Gastrocnemius medialis (tissue), 4 donors: ENCODE measurements around the gene ITIH3. TPM values are rescaled to one million over a fixed set of nuclear protein-coding genes. Genes with fewer than 3 reads are reported as not detected.

Source experiments
- ATAC-seq, 2 donors: fragments of 150-250 bp; one replicate each; pipeline ENCODE4 v1.9.1; 2016
- DNase-seq, 2 donors: peaks; one replicate each; pipeline ENCODE4 v3.0.0-alpha.2; 2019
- H3K27ac ChIP-seq, 4 donors: fragments of 200-600 bp; sonication (generic); 1 replicate in 1 of 4; 2 replicates in 3 of 4; pipeline ENCODE4 v1.5.1; 2016 to 2018; ENCODE audit warnings: mild to moderate bottlenecking in 2 of 4, moderate library complexity in 1 of 4
- H3K27me3 ChIP-seq, 3 donors: fragments of 200-600 bp; sonication (generic) in 2 of 3; 1 replicate in 1 of 3; 2 replicates in 2 of 3; pipeline versions ENCODE4 v1.5.1 to v1.6.0; 2016 to 2019; ENCODE audit warnings: mild to moderate bottlenecking in 1 of 3, moderate library complexity in 1 of 3
- H3K36me3 ChIP-seq, 2 donors: fragments of 200-600 bp; sonication (generic) in 1 of 2; one replicate each; pipeline ENCODE4 v1.5.1; 2017 to 2018
- H3K4me1 ChIP-seq, 2 donors: fragments of 200-600 bp; sonication (generic) in 1 of 2; one replicate each; pipeline ENCODE4 v1.5.1; 2016 to 2017; ENCODE audit warnings: mild to moderate bottlenecking in 2 of 2
- H3K4me3 ChIP-seq, 4 donors: fragments of 200-600 bp; sonication (generic) in 3 of 4; 1 replicate in 1 of 4; 2 replicates in 3 of 4; pipeline ENCODE4 v1.5.1; 2016 to 2019; ENCODE audit warnings: mild to moderate bottlenecking in 2 of 4
- H3K9me3 ChIP-seq, 3 donors: fragments of 200-600 bp; sonication (generic) in 2 of 3; 1 replicate in 1 of 3; 2 replicates in 2 of 3; pipeline ENCODE4 v1.5.1; 2016 to 2019
- CTCF ChIP-seq, 5 experiments: fragments of 450-650 bp in 3 of 5; fragments of 200-600 bp in 2 of 5; sonication (generic) in 2 of 5; IDR thresholded peaks in 4 of 5; conservative IDR thresholded peaks in 1 of 5; 1 replicate in 4 of 5; 2 replicates in 1 of 5; pipeline ENCODE4 v1.5.1; 2016 to 2019; ENCODE audit warnings: antibody characterized with exemption in 5 of 5, mild to moderate bottlenecking in 3 of 5, moderate library complexity in 3 of 5
- POLR2A ChIP-seq, 2 donors: fragments of 450-650 bp; IDR thresholded peaks; one replicate each; pipeline ENCODE4 v1.6.1; 2017; ENCODE audit warnings: antibody characterized with exemption in 2 of 2, mild to moderate bottlenecking in 2 of 2, moderate library complexity in 2 of 2
- in situ Hi-C, 4 donors: fragments of 200-750 bp; cut with MboI; loops; one replicate each; pipeline versions ENCODE4 v1.15.0 to v1.8.0; 2017; ENCODE audit warnings: low sequenced_read_pairs in 4 of 4
- intact Hi-C: fragments of 100-400 bp; cut with DNase I; formaldehyde crosslinking; loops from one replicate; pipeline ENCODE4 v1.15.1; 2023; ENCODE audit warnings: low total_unique reads
- total RNA-seq, 4 donors: library from RNA; depleted of rRNA; stranded (reverse); fragments of >200 nt; gene quantifications; one replicate each; pipeline versions ENCODE4 v1.1.0 to v1.2.3, GENCODE V29; 2016

Gene ITIH3
- total RNA-seq, 4 donors from 2014 or later, result 0.66 to 3.1 (median 1.5) TPM

DNA sequence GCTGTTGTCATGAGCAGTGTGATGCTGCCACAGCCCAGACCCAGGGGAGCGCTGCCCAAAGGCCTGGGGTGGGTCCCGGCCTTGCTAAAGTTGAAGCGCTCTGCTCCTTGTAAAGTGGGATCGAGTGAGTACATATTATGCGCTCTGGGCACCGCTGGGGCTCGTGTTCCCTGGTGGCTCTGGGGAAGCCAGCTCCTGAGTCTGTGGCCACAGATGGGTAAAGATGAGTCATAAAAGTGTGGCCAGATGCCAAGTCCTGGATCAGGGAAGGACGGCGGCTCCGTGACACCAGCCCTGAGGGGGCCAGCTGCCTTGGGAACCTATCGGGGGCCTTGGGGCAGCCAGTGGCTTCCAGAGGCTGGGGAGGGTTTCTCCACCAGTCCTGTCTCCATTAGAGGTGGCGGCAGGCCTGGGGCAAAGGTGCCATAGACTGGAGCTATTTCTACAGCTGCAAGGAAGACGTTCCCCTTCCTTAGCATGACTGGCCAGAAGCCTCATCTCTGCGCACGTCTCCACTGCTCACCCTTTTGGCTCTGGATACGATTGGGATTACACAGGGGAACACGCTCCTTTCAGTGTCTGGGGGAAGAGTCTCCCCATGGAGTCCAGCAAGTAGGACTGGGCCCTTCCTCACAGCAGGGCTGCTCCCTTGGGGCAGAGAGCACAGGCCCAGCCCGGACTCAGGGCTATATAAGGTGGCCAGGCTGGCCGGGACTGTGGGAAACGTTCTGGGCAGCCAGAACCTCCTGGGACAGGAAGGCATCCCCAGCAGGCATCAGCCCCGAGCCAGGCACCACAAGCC is 37.1 kb downstream of the ITIH3 start:
- H3K4me3 ChIP-seq, result peak overlapping the region in 3 of 4 donors; percentile 3 to 36 (median 15)
- peak overlapping the region; percentile 96 to 98 (median 97) for H3K27ac ChIP-seq
- no peaks in the 10 kb centered on the region for H3K9me3 ChIP-seq
- DNase-seq (peak; percentile 90 to 95), ATAC-seq (peak; percentile 51 to 53)
- intact Hi-C loops (loop anchor here (5.0 kb wide), 3 partner anchors 66 to 294 kb away; partner anchors contain the start of genes GNL3, PBRM1, STIMATE and UQCC5), in situ Hi-C loops (no loop called here)
- H3K36me3 ChIP-seq, result peaks cover 0 to 37% of the 10 kb centered on the region in 2 donors
- TF ChIP-seq CTCF (IDR thresholded peaks at IDR 0.05 in 4 of 5, conservative IDR thresholded peaks at IDR 0.05 in 1 of 5) (no peak), POLR2A (IDR thresholded peaks at IDR 0.05) (peak; percentile 54 to 66)
- H3K27me3 ChIP-seq, result no peaks in the 10 kb centered on the region
- H3K4me1 ChIP-seq, result peaks cover 60 to 66% of the 10 kb centered on the region in 2 donors

DNA sequence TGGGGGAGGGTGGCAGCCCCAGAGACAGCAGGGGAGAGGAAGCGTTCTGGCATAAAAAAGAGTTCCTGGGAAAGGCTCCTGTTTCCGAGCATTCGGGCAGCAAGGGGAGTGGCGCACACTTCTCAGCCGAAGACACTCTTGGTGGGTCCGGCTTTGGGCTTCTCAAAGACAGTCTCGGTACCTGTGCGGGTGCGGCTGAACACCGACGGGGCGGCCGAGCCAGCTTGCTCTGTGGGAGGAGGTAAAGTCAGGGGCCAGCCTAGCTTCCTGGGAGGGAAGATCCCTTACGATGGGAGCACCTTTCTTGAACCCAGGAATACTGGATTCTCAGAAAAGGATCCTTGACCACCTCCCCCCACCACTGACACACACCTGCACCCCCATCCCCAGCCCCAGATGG is 38.6 kb downstream of the ITIH3 start:
- Histone ChIP-seq H3K36me3 (peaks cover 0 to 22% of the 10 kb centered on the region in 2 donors), H3K4me1 (peaks cover 72 to 81% of the 10 kb centered on the region in 2 donors), H3K27me3 (no peaks in the 10 kb centered on the region), H3K27ac (peak overlapping the region; percentile 96 to 98 (median 97)), H3K4me3 (peak overlapping the region; percentile 38 to 63 (median 50)), H3K9me3 (no peaks in the 10 kb centered on the region)
- in situ Hi-C loops (no loop called here), intact Hi-C loops (loop anchor here (5.0 kb wide), 3 partner anchors 64 to 296 kb away; partner anchors contain the start of genes GNL3, PBRM1, STIMATE and UQCC5)
- no peak for TF ChIP-seq CTCF (IDR thresholded peaks at IDR 0.05 in 4 of 5, conservative IDR thresholded peaks at IDR 0.05 in 1 of 5)
- no peak for TF ChIP-seq POLR2A (IDR thresholded peaks at IDR 0.05)
- ATAC-seq (no peak), DNase-seq (no peak)

GRCh38 chr3:52834871-52835501 is 40.4 kb downstream of the ITIH3 start, which contains the start of gene MUSTN1:
MUSTN1 (minus strand) TSS chr3:52835019; CDS start chr3:52834948, 71 bp downstream.
- H3K9me3 ChIP-seq, result no peaks in the 10 kb centered on the region
- peaks cover 0 to 4% of the 10 kb centered on the region in 2 donors for H3K36me3 ChIP-seq
- DNase-seq, result peak; percentile 92 to 97
- peak within 1 kb of the TSS; percentile 96 to 98 (median 97) for H3K27ac ChIP-seq
- no peaks in the 10 kb centered on the region for H3K27me3 ChIP-seq
- peak; percentile 60 to 62 for ATAC-seq
- H3K4me3 ChIP-seq, result peak within 1 kb of the TSS; percentile 38 to 63 (median 50)
- TF ChIP-seq CTCF (IDR thresholded peaks at IDR 0.05 in 4 of 5, conservative IDR thresholded peaks at IDR 0.05 in 1 of 5), result peak in 1 of 5 experiments; percentile 9
- peak; percentile 84 to 95 for TF ChIP-seq POLR2A (IDR thresholded peaks at IDR 0.05)
- in situ Hi-C loops (no loop called here), intact Hi-C loops (loop anchor here (5.0 kb wide), 3 partner anchors 62 to 298 kb away; partner anchors contain the start of genes GNL3, PBRM1, STIMATE and UQCC5)
- peaks cover 85 to 93% of the 10 kb centered on the region in 2 donors for H3K4me1 ChIP-seq

GRCh38 chr3:52835766-52836470 is 41.3 kb downstream of the ITIH3 start:
- TF ChIP-seq CTCF (IDR thresholded peaks at IDR 0.05 in 4 of 5, conservative IDR thresholded peaks at IDR 0.05 in 1 of 5), result no peak
- TF ChIP-seq POLR2A (IDR thresholded peaks at IDR 0.05), result peak; percentile 31 to 52
- no peaks in the 10 kb centered on the region for H3K9me3 ChIP-seq
- DNase-seq, result peak; percentile 50 to 83
- peak in 1 of 2 donors; percentile 7 for ATAC-seq
- H3K4me1 ChIP-seq, result peaks cover 85 to 94% of the 10 kb centered on the region in 2 donors
- intact Hi-C loops, result no loop called here
- in situ Hi-C loops, result no loop called here
- peak overlapping the region; percentile 96 to 98 (median 97) for H3K27ac ChIP-seq
- H3K36me3 ChIP-seq, result no peaks in the 10 kb centered on the region
- H3K4me3 ChIP-seq, result peak overlapping the region; percentile 38 to 63 (median 50)
- H3K27me3 ChIP-seq, result no peaks in the 10 kb centered on the region
